ENCODE measurements around the gene GUCA1A. TPM values are rescaled to one million over a fixed set of nuclear protein-coding genes. Genes with fewer than 3 reads are reported as not detected.

GUCA1A gene
- total and polyA plus RNA-seq, 2 of the 4 experiments (the other 2 are of a cell fraction) = 0.18 to 0.32 TPM

DNA sequence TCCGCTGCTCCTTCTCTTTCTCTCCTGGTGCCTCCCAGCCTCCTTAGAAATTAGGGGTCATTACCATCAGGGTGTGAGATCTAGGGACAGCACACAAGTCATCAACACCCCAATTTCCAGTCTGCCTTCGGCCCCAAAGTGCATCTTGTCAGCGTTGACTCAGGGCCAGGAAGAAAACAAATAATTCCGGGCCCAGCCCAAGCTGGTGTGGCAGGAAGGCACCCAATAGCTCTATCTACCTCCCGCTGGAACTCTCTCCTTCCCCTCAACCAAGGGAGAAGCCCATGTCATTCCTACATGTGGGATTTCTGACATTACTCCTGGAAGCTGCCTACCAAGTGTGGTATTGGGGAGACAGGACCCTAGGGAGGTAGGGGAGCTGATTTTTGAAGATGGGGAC lies 19.2 kb upstream of the GUCA1A start:
- BruUV-seq (replicated peaks) = no TSS peak
- Histone ChIP-seq H3K56ac (ENCODE audit: extremely low read depth, insufficient read depth, low read length) (no peak overlapping the region), H3K4me3 (ENCODE audit: insufficient read depth, low read depth, low read length) (no peak overlapping the region), H2AFZ (replicated peaks; ENCODE audit: low read length, poor library complexity) (no peak overlapping the region), H3K36me3 (ENCODE audit: control insufficient read depth, insufficient read depth, low read length) (no peaks in the 10 kb centered on the region), H2BK120ac (ENCODE audit: low read depth, low read length) (no peak overlapping the region), H3K4ac (ENCODE audit: low read depth, low read length) (no peak overlapping the region), H3K23ac (ENCODE audit: low read depth, low read length) (no peak overlapping the region), H4K8ac (ENCODE audit: low read depth in 2 of 2, low read length in 2 of 2) (no peak overlapping the region), H3K9me1 (ENCODE audit: insufficient read depth, low read length) (peaks cover 3% of the 10 kb centered on the region; the same call in 1 of the 2 replicates), H3K4me2 (ENCODE audit: low read depth, low read length) (no peak overlapping the region), H3K18ac (ENCODE audit: low read depth, low read length) (no peak overlapping the region), H3K27me3 (ENCODE audit: control insufficient read depth, insufficient read depth, low read length) (peaks cover 7% of the 10 kb centered on the region), H3K14ac (replicated peaks; ENCODE audit: low read depth, low read length) (no peak overlapping the region), H4K5ac (ENCODE audit: low read depth, low read length) (no peak overlapping the region), H3K4me1 (ENCODE audit: control insufficient read depth, insufficient read depth, low read length) (peaks cover 3% of the 10 kb centered on the region; the same call in 1 of the 2 replicates), H3K27ac (ENCODE audit: insufficient read depth, low read length) (no peak overlapping the region), H4K91ac (ENCODE audit: insufficient read depth, low read depth, low read length) (no peak overlapping the region), H4K20me1 (ENCODE audit: insufficient read depth, low read length) (no peaks in the 10 kb centered on the region), H3K9me3 (ENCODE audit: control insufficient read depth, insufficient read depth, low read length) (no peaks in the 10 kb centered on the region), H3K9ac (ENCODE audit: low read depth, low read length) (no peak overlapping the region), H3K79me1 (ENCODE audit: low read depth in 1 of 2, low read length in 2 of 2) (no peaks in the 10 kb centered on the region), H2AK9ac (replicated peaks; ENCODE audit: low read depth, low read length, poor library complexity) (no peak overlapping the region), H2BK15ac (ENCODE audit: low read depth, low read length) (no peak overlapping the region), H2BK5ac (ENCODE audit: low read depth, low read length, poor library complexity, severe bottlenecking) (no peak overlapping the region), H2BK20ac (ENCODE audit: low read depth, low read length) (no peak overlapping the region), H2AK5ac (ENCODE audit: low read depth, low read length) (no peak overlapping the region)
- no peak for ATAC-seq (ENCODE audit: low read depth)
- no peak for TF ChIP-seq NFE2L2 (IDR thresholded peaks at IDR 0.05; ENCODE audit: low read depth, low read length)
- TF ChIP-seq POLR2A (IDR thresholded peaks at IDR 0.05; ENCODE audit: low read depth, low read length) = no peak
- TF ChIP-seq, protein P1, sequence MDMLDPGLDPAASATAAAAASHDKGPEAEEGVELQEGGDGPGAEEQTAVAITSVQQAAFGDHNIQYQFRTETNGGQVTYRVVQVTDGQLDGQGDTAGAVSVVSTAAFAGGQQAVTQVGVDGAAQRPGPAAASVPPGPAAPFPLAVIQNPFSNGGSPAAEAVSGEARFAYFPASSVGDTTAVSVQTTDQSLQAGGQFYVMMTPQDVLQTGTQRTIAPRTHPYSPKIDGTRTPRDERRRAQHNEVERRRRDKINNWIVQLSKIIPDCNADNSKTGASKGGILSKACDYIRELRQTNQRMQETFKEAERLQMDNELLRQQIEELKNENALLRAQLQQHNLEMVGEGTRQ (IDR thresholded peaks at IDR 0.05; ENCODE audit: low read depth, low read length) = no peak
- TF ChIP-seq MAZ (IDR thresholded peaks at IDR 0.05; ENCODE audit: borderline replicate concordance, low read depth, low read length) = no peak
- no peak for TF ChIP-seq BHLHE40 (IDR thresholded peaks at IDR 0.05; ENCODE audit: low read depth, low read length)
- TF ChIP-seq MXI1 (IDR thresholded peaks at IDR 0.05; ENCODE audit: borderline replicate concordance, low read depth, low read length) = no peak
- no peak for TF ChIP-seq FOS (IDR thresholded peaks at IDR 0.05; ENCODE audit: low read depth, low read length)
- TF ChIP-seq CHD1 (IDR thresholded peaks at IDR 0.05; ENCODE audit: low read depth, low read length) = no peak
- dilution Hi-C loops (cut with HindIII; ENCODE audit: low sequenced_read_pairs, unreplicated experiment) (no loop called here), in situ Hi-C loops (cut with MboI; ENCODE audit: low sequenced_read_pairs) (no loop called here), intact Hi-C loops (cut with micrococcal nuclease) (no loop called here)
- ChIA-PET CTCF (no interaction called here), POLR2A (ENCODE audit: unreplicated experiment) (no interaction called here)
- DNase-seq = no peak
- WGBS, 2 experiments (ENCODE audit: extremely low coverage in 2 of 2, insufficient read length in 1 of 2) = no CpG with 5 or more reads among the region's 5 CpGs

All from IMR-90 (cell line).